AG09319 (cell line): ENCODE data around the gene SERTAD4.
A peak's percentile ranks its signal among the peaks of the same experiment; 100 is the strongest.

Experiments
- DNase-seq: peaks from one replicate; pipeline ENCODE4 v3.0.0-alpha.2; 2010; ENCODE audit warnings: low read depth; ENCODE audit errors: extremely low read depth
- TF ChIP-seq, protein P1 (sequence below): IDR thresholded peaks from 2 replicates; pipeline ENCODE4 v1.5.1; 2011; ENCODE audit warnings: low read depth, mild to moderate bottlenecking, inconsistent platforms, low read length, moderate library complexity

SERTAD4 gene

DNA sequence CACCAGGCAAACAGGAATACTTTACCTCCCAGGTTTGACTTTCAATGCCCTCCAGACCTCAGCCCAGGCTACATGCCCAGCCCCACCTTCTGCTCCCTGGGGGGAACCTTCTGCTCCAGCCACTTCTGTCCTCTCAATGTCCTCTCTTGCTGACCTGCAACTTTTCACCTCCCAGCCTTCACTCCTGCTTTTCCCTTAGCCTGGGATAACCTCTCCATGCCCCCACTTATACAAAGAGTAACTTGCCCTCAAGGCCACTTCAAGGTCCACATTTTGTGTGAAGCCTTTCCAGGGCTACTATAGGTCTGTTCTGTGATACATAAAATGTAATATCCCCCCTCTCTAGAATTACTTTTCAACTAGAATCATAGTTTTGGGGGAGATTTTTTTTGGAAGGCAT lies 21.7 kb downstream of the SERTAD4 start:
- TF ChIP-seq, protein P1, sequence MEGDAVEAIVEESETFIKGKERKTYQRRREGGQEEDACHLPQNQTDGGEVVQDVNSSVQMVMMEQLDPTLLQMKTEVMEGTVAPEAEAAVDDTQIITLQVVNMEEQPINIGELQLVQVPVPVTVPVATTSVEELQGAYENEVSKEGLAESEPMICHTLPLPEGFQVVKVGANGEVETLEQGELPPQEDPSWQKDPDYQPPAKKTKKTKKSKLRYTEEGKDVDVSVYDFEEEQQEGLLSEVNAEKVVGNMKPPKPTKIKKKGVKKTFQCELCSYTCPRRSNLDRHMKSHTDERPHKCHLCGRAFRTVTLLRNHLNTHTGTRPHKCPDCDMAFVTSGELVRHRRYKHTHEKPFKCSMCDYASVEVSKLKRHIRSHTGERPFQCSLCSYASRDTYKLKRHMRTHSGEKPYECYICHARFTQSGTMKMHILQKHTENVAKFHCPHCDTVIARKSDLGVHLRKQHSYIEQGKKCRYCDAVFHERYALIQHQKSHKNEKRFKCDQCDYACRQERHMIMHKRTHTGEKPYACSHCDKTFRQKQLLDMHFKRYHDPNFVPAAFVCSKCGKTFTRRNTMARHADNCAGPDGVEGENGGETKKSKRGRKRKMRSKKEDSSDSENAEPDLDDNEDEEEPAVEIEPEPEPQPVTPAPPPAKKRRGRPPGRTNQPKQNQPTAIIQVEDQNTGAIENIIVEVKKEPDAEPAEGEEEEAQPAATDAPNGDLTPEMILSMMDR, result no peak
- DNase-seq, result no peak

DNA sequence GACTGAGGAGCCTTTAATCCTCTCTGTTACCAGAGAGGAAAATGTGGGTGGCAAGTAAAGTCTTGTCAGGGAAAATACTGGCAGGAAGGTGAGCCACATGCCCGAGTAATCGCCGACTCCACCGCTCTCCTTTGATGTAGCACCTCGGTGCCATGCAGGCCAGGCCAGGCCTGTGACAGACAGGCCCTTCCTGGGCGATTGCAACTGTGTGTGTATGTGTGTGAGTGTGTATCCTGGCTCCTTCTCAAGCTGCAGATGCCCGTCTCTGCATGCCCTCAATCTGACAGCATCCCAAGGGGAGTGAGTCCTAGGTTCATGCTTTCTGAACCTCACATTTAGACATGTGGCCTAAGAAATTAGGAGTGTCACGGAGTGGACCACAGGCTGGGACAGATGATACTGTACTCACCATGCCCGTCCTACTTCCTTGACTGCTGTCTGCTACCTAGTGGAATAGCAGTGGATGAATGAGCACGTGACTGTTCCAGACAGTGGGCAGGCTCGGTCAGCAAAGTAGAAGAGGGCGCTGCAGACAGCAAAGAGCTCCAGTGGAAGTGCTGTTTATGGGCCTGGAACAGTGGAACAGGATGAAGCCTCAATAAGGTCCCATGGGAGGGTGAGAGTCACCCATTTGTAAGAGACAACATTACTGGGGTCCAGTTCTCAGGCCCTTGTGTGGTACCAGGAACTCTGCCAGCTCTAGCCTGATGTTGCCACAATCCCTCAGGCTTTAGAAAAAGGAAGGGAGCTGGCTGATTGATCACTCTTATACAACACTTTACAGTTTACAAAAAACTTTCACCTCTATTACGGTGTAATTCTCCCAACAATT lies 25.3 kb downstream of the SERTAD4 start:
- DNase-seq, result no peak
- TF ChIP-seq, protein P1, result no peak

DNA sequence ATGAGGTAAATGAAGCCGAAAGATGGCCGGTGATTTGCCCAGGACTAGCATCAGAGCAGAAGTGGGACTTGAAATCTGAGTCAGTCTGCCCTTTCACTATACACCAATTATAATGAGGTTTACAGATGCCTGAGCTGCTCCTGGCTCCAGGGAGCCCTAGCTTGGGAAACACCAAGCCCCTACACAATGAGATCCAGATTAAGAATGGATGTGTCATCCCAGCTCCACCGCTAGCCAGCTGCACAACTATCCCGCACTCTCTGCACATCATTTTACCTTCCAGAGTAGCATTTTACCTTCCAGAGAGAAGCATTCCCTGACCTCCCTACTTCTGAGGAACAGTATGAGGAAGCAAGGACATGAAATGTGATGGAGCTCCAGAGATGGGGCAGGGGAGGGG lies 27.0 kb downstream of the SERTAD4 start:
- TF ChIP-seq, protein P1, result no peak
- peak; percentile 77 for DNase-seq

DNA sequence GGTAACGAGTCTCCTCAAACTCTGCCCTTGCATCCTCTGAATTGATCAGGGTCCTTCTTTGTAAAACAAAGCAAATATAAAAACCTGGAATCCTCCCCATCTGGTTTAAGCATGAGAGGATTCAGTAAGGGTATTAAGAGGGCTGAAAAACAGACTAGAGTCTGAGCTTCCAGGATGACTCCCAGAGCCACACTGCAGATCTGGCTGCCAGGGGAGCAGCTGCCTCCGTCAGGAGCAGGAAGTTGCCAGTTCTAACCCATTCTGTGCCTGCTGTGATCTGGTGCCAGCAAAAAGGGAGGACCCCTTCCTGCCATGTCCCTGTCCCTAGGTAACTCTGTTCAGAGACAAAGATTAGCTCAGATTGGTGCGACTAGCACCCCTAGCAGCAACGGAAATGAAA lies 27.5 kb downstream of the SERTAD4 start:
- TF ChIP-seq, protein P1, result no peak
- DNase-seq, result no peak

DNA sequence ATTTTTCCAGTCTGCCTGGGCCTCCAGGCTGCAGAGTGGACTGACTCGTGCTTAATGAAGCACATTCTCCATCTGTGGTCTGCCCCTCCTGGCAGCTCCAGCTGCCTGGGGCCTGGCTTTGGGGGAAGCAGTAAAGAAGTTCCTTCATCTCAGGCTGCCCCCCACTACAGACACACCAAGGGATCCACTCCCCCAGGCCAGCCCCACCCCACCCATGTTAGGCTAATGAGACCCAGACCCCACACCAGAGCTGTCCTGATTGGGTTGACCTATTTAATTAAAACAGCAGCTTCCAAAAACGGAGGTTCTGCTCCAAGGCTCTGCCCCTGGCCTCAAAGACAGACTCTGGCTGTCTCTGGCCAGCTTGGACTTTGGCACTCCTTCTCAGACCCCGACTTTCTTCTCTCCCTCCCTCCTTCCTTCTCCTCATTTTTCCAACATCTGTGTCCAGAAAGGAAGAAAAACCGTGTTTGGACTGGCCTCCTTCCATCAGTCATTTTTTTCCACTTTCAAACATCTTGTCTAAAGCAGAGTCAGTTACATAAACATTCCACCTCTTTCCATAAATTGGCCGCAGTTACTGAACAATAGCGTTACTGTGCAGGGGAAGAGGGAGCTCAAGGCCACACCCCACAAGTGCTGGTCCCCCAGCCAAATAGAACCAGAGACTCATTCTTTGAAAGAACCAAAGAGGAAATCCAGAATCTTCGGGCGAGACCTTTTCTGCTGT lies 29.7 kb downstream of the SERTAD4 start:
- DNase-seq, result peak; percentile 87
- TF ChIP-seq, protein P1, result no peak

DNA sequence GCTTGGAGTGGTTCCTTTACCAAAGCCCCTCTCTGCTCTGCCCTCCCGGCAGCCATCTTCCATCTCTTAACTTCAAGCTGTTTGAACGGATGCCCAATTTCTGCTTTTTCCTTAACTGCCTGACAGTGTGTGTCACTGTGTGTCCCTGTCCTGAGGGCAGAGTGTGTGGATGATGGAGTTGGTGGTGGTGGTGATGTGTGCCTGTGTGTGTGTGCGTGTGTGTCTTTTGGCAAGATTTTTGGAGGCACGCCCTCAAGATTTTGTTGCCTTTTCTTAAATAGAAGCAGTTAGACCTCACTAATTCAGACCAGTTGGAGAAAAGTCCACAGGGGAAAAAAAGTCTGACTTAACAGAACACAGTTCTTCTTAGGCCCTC lies 30.3 kb downstream of the SERTAD4 start:
- TF ChIP-seq, protein P1, result no peak
- peak; percentile 72 for DNase-seq

DNA sequence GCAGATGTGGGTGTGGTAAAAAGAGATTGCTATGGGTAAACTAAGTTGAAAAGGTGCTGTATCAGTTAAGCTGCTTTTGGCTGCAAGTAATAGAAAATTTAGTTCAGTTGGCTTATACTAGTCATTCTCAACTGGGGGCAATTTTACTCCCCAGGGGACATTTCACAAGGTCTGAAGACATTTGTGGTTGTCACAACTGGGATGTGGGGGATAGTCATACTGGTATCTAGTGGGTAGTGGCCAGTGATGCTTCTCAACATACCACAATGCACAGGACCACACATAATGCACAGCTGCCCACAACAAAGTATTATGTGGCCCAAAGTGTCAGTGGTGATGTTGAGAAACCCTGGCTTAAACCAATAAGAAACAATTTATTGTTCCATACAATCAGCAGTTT lies 31.4 kb downstream of the SERTAD4 start:
- TF ChIP-seq, protein P1, result no peak
- DNase-seq, result no peak
